Muscle layer of colon (tissue), 2 donors: ENCODE data around the gene LMX1B.

Experiments used
- H3K27ac ChIP-seq: one replicate; pipeline ENCODE4 v1.7.0; 2013; ENCODE audit warnings: low read depth, mild to moderate bottlenecking, low read length, moderate library complexity
- H3K27me3 ChIP-seq, 2 donors: one replicate each; pipeline ENCODE4 v1.7.0; 2013; ENCODE audit warnings: low read length in 2 of 2, mild to moderate bottlenecking in 2 of 2; ENCODE audit not compliant: insufficient read depth in 2 of 2, control insufficient read depth in 1 of 2
- H3K36me3 ChIP-seq: one replicate; pipeline ENCODE4 v1.7.0; 2013; ENCODE audit warnings: mild to moderate bottlenecking, low read length; ENCODE audit not compliant: insufficient read depth
- H3K4me1 ChIP-seq: one replicate; pipeline ENCODE4 v1.7.0; 2013; ENCODE audit warnings: mild to moderate bottlenecking, low read length; ENCODE audit not compliant: insufficient read depth
- H3K4me3 ChIP-seq, 2 donors: one replicate each; pipeline ENCODE4 v1.7.0; 2013; ENCODE audit warnings: low read length in 2 of 2, low read depth in 1 of 2, mild to moderate bottlenecking in 1 of 2, moderate library complexity in 1 of 2
- H3K9ac ChIP-seq: one replicate; pipeline ENCODE4 v1.7.0; 2013; ENCODE audit warnings: low read length
- H3K9me3 ChIP-seq: one replicate; pipeline ENCODE4 v1.7.0; 2013; ENCODE audit warnings: mild to moderate bottlenecking, low read length
- donor health status: abdominal sarcoma.
- donor health status: Adenocarcinoma of cecum.

The LMX1B gene

GRCh38 chr9:126677188-126678084 is 63.7 kb downstream of the LMX1B start:
- Histone ChIP-seq H3K36me3 (no peaks in the 10 kb centered on the region), H3K9ac (no peak overlapping the region), H3K4me1 (no peaks in the 10 kb centered on the region), H3K4me3 (no peak overlapping the region), H3K27me3 (peaks cover 26 to 67% of the 10 kb centered on the region in 2 donors), H3K27ac (no peak overlapping the region), H3K9me3 (no peaks in the 10 kb centered on the region)

DNA sequence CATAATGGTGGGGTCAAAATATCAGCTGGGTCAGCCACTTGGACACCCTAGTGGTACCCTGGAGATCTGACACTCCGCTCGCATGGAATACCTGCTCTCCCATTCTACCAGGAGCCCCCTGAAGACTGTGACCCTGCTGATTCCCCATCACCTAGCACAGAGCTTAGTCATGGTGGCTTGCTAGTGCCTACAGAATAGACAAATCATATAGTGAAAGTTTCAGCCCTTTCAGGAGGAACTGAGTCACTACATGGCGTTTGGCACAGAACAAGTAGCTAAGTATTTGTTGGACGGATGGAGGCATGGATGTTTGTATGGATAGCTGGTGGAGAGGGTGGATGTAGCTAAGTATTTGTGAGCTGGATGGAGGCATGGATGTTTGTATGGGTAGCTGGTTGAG is 65.3 kb downstream of the LMX1B start:
- Histone ChIP-seq H3K36me3 (no peaks in the 10 kb centered on the region), H3K9ac (no peak overlapping the region), H3K4me1 (peaks cover 4% of the 10 kb centered on the region), H3K27ac (no peak overlapping the region), H3K9me3 (no peaks in the 10 kb centered on the region), H3K27me3 (peaks cover 21 to 63% of the 10 kb centered on the region in 2 donors), H3K4me3 (no peak overlapping the region)

DNA sequence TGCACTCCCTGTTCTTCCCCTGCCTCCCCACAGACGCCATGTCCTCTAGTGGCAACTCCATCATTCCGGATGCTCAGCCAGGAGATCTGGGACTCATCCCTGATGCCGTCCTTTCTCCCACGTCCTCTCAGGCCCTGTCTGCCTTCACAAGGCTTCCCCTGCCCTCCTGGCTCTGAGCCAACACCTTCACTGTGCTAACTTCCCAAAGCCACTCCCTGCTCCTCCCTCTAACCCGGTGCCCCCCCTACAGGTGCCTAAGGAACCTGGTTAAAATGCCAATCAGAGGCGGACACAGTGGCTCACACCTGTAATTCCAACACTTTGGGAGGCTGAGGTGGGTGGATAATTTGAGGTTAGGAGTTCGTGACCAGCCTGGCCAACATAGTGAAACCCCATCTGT is 67.6 kb downstream of the LMX1B start:
- H3K27me3 ChIP-seq = peaks cover 20 to 63% of the 10 kb centered on the region in 2 donors
- H3K4me1 ChIP-seq = peaks cover 4% of the 10 kb centered on the region
- no peak overlapping the region for H3K27ac ChIP-seq
- H3K36me3 ChIP-seq = no peaks in the 10 kb centered on the region
- H3K9me3 ChIP-seq = no peaks in the 10 kb centered on the region
- H3K9ac ChIP-seq = no peak overlapping the region
- no peak overlapping the region for H3K4me3 ChIP-seq

GRCh38 chr9:126682113-126682810 is 68.5 kb downstream of the LMX1B start:
- peaks cover 15 to 55% of the 10 kb centered on the region in 2 donors for H3K27me3 ChIP-seq
- no peaks in the 10 kb centered on the region for H3K9me3 ChIP-seq
- no peaks in the 10 kb centered on the region for H3K36me3 ChIP-seq
- H3K27ac ChIP-seq = no peak overlapping the region
- H3K4me3 ChIP-seq = no peak overlapping the region
- no peak overlapping the region for H3K9ac ChIP-seq
- H3K4me1 ChIP-seq = peaks cover 4% of the 10 kb centered on the region

DNA sequence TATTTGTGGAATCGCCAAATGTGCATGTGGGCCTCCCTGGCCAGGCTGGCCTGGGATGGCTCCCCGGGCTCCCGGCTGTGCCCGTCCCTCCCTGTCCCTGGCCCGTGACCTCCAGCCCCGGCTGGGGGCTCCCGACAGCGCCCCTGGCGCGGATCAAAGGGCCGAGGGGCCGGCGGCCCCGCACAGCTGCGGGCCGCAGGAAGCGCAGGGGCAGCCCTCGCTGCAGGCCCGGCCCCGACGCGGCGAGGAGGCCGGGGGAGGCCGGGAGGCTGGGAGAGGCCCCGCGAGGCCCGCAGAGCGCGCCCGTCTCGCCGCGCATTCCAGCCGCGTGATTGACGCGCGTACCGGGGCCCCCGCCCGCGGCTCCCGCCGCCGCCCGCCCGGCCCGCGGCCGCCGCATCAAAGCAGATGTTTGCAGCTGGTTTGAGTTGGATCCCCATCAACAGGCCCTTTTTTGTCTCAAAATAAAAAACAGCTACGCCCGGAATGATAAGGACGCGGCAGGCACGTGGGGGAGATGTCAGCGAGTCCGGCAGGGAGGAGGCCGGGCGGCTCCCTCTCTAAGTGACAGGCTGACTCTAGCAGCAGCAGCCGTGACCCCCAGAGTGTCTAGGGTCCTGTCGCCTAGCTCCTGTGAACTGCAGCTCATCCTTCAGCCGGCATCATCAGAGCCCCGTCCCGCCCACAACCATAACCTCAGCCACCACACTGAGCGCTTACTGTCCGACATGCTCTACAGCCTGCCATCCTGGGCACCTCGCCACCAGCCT is 69.4 kb downstream of the LMX1B start:
- peaks cover 15 to 55% of the 10 kb centered on the region in 2 donors for H3K27me3 ChIP-seq
- H3K36me3 ChIP-seq = no peaks in the 10 kb centered on the region
- H3K4me3 ChIP-seq = no peak overlapping the region
- no peaks in the 10 kb centered on the region for H3K9me3 ChIP-seq
- no peak overlapping the region for H3K9ac ChIP-seq
- H3K27ac ChIP-seq = no peak overlapping the region
- peaks cover 4% of the 10 kb centered on the region for H3K4me1 ChIP-seq

GRCh38 chr9:126683698-126684044 is 69.9 kb downstream of the LMX1B start:
- no peak overlapping the region for H3K9ac ChIP-seq
- H3K27me3 ChIP-seq = peaks cover 15 to 60% of the 10 kb centered on the region in 2 donors

GRCh38 chr9:126684345-126684744 is 70.6 kb downstream of the LMX1B start:
- Histone ChIP-seq H3K4me3 (no peak overlapping the region), H3K4me1 (peaks cover 4% of the 10 kb centered on the region), H3K9ac (no peak overlapping the region), H3K27me3 (peaks cover 15 to 67% of the 10 kb centered on the region in 2 donors), H3K27ac (no peak overlapping the region), H3K36me3 (no peaks in the 10 kb centered on the region), H3K9me3 (no peaks in the 10 kb centered on the region)

More at GRCh38 chr9:126683698-126684044, 69.9 kb downstream of the LMX1B start:
- peaks cover 4% of the 10 kb centered on the region for H3K4me1 ChIP-seq
- H3K27ac ChIP-seq = no peak overlapping the region
- no peak overlapping the region for H3K4me3 ChIP-seq
- no peaks in the 10 kb centered on the region for H3K36me3 ChIP-seq
- H3K9me3 ChIP-seq = no peaks in the 10 kb centered on the region

DNA sequence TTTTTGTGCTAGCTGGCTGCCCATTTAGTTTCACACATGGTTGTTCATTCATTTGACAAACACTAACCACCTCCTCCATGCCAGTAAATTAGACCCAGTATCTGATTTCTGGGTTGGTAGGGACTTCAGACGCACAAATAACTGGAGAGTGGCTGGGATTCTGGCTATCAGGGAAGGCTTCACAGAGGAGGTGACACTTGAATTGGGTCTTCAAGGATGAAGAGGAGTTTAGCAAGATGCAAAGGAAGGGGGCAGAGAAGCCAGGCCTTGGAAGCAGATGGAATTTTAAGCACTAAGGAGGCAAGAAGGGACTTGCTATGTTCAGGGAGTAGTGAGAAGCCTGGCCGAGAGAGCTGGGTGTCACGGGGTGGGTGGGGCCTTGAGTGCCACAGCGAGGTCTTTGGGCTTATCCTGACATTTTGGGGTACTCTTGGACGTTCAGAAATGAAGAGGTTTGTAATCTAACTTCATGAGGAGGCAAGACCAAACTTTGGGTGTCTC is 71.3 kb downstream of the LMX1B start:
- Histone ChIP-seq H3K4me3 (no peak overlapping the region), H3K36me3 (no peaks in the 10 kb centered on the region), H3K9ac (no peak overlapping the region), H3K4me1 (peaks cover 4% of the 10 kb centered on the region), H3K9me3 (no peaks in the 10 kb centered on the region), H3K27ac (no peak overlapping the region), H3K27me3 (peaks cover 15 to 74% of the 10 kb centered on the region in 2 donors)

DNA sequence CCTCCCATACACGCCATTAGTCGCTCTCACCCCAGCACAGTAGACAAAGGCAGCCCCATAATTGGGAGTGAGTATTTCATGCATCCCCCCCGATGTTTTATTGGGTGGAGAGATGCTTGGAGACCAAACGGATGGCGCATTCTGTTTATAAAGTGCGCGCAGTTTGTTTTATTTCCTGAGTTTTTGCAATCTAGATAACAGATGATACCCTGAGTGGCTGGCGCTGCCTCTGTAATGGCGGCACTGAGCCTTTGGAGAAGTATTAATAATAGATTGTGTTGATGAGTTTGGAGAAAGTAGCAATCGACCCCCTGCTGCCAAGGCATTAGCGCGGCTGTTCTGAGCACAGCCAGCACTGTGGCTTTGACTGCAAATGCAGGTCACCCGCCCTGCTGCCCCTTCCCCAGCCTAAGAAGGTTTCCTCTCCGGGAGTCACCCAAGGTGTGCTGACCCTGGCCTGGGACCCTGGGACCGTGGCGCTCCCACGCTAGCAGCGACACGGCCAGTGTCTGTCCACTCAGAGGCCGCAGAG is 74.3 kb downstream of the LMX1B start:
- H3K27ac ChIP-seq = no peak overlapping the region
- H3K4me3 ChIP-seq = no peak overlapping the region
- H3K4me1 ChIP-seq = peaks cover 4% of the 10 kb centered on the region
- no peak overlapping the region for H3K9ac ChIP-seq
- peaks cover 15 to 63% of the 10 kb centered on the region in 2 donors for H3K27me3 ChIP-seq
- no peaks in the 10 kb centered on the region for H3K36me3 ChIP-seq
- H3K9me3 ChIP-seq = no peaks in the 10 kb centered on the region

DNA sequence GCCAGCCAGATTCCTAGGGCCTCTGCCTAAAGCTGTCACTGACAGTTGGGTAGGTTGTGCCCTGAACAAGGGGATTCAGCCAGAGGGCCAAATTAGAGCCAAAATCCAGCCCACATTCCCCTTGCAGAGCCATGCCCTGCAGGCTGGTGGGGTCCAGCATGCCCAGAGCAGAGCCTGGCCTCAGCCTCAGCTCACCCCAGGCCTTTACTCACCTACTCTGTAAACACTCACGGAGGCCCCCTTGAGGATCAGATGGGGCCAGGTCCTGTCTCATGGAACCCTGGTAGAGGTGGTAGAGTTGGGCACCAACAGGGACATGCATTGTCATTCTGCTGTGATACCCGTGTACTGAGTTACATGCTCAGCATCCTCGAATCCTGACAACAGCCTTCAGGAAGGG is 74.9 kb downstream of the LMX1B start:
- H3K27me3 ChIP-seq = peaks cover 15 to 63% of the 10 kb centered on the region in 2 donors
- H3K9ac ChIP-seq = no peak overlapping the region
- no peak overlapping the region for H3K27ac ChIP-seq

More for the DNA sequence above, 74.9 kb downstream of the LMX1B start:
- no peak overlapping the region for H3K4me3 ChIP-seq
- H3K4me1 ChIP-seq = no peaks in the 10 kb centered on the region
- H3K9me3 ChIP-seq = no peaks in the 10 kb centered on the region
- no peaks in the 10 kb centered on the region for H3K36me3 ChIP-seq
